B cell (primary cell): ENCODE results near the gene ZBTB8OS. TPM values are rescaled to one million over a fixed set of nuclear protein-coding genes. Genes with fewer than 3 reads are reported as not detected.
"Not testable (repeated sequence)": the region's sequence is repeated elsewhere in the genome, so short reads cannot be mapped to it uniquely, and the experiment has no call there.

Experiments used
- ATAC-seq: fragments of 200-7000 bp; cut with Tn5 transposase; one replicate; pipeline ENCODE4 v1.10.0; 2021; ENCODE audit warnings: low read depth, mild to moderate bottlenecking, moderate number of reproducible peaks, moderate library complexity
- CTCF ChIA-PET: fragments of 350-600 bp; sonication (Branson Sonifier 250); formaldehyde crosslinking; loops from one replicate; lab custom pipeline; 2021; ENCODE audit warnings: antibody characterized with exemption, inconsistent platforms; lab: Charles Lee
- POLR2A ChIA-PET: fragments of 350-600 bp; sonication (Branson Sonifier 250); formaldehyde crosslinking; loops from one replicate; lab custom pipeline; 2021; ENCODE audit warnings: antibody characterized with exemption; lab: Charles Lee
- DNase-seq: peaks from one replicate; pipeline ENCODE4 v3.0.0; 2013
- H2AFZ ChIP-seq: 2 replicates; pipeline ENCODE4 v1.6.1; 2012; ENCODE audit warnings: mild to moderate bottlenecking, low read depth, low read length; ENCODE audit not compliant: insufficient read depth, poor library complexity, severe bottlenecking
- H3K27ac ChIP-seq, 2 donors: 1 replicate in 1 of 2; 2 replicates in 1 of 2; pipeline ENCODE4 v1.5.1; 2012 to 2013; ENCODE audit warnings: low read length in 2 of 2, mild to moderate bottlenecking in 2 of 2, moderate library complexity in 1 of 2
- H3K27me3 ChIP-seq, 4 experiments: fragments of 200-600 bp in 1 of 4; sonication (generic) in 1 of 4; replicated peaks in 1 of 4; 1 replicate in 2 of 4; 2 replicates in 2 of 4; pipeline versions ENCODE4 v1.6.1 to v1.7.0; 2013 to 2016; ENCODE audit warnings: low read length in 3 of 4, mild to moderate bottlenecking in 2 of 4, mixed read lengths in 1 of 4, moderate library complexity in 1 of 4; ENCODE audit not compliant: insufficient read depth in 4 of 4, control insufficient read depth in 3 of 4; ENCODE audit errors: control extremely low read depth in 1 of 4
- H3K36me3 ChIP-seq, 2 experiments: replicated peaks in 1 of 2; 1 replicate in 1 of 2; 2 replicates in 1 of 2; pipeline versions ENCODE4 v1.6.1 to v1.7.1; 2013; ENCODE audit warnings: low read length in 1 of 2; ENCODE audit not compliant: insufficient read depth in 2 of 2, control insufficient read depth in 1 of 2; ENCODE audit errors: control extremely low read depth in 1 of 2, extremely low read depth in 1 of 2
- H3K4me1 ChIP-seq, 2 donors: fragments of 200-600 bp in 1 of 2; sonication (generic) in 1 of 2; 1 replicate in 1 of 2; 2 replicates in 1 of 2; pipeline versions ENCODE4 v1.5.1 to v1.6.1; 2013 to 2017; ENCODE audit warnings: low read length in 2 of 2; ENCODE audit not compliant: control insufficient read depth in 2 of 2, insufficient read depth in 2 of 2
- H3K4me2 ChIP-seq: replicated peaks from 2 replicates; pipeline ENCODE3; 2012; ENCODE audit warnings: mild to moderate bottlenecking, low read depth, low read length; ENCODE audit not compliant: poor library complexity, severe bottlenecking
- H3K4me3 ChIP-seq, 5 experiments: fragments of 200-600 bp in 1 of 5; sonication (generic) in 1 of 5; 1 replicate in 3 of 5; 2 replicates in 2 of 5; pipeline versions ENCODE4 v1.5.1 to v1.7.0; 2011 to 2016; ENCODE audit warnings: low read length in 4 of 5, mild to moderate bottlenecking in 4 of 5, low read depth in 2 of 5, control low read depth in 1 of 5, moderate library complexity in 1 of 5; ENCODE audit not compliant: insufficient read depth in 1 of 5; ENCODE audit errors: control extremely low read depth in 1 of 5, extremely low read depth in 1 of 5
- H3K79me2 ChIP-seq: fragments of 200-600 bp; sonication (generic); one replicate; pipeline ENCODE4 v1.6.0; 2016; ENCODE audit warnings: low read length; ENCODE audit not compliant: control insufficient read depth, insufficient read depth
- H3K9ac ChIP-seq: fragments of 200-600 bp; sonication (generic); 2 replicates; pipeline ENCODE4 v1.6.1; 2017; ENCODE audit warnings: mild to moderate bottlenecking, low read length, moderate library complexity
- H3K9me3 ChIP-seq, 3 donors: one replicate each; pipeline versions ENCODE4 v1.6.1 to v1.7.1; 2013; ENCODE audit warnings: low read length in 2 of 3; ENCODE audit not compliant: control insufficient read depth in 2 of 3, insufficient read depth in 1 of 3; ENCODE audit errors: control extremely low read depth in 1 of 3
- H4K20me1 ChIP-seq: 2 replicates; pipeline ENCODE4 v1.6.0; 2012; ENCODE audit warnings: mild to moderate bottlenecking, low read length; ENCODE audit not compliant: insufficient read depth, control insufficient read depth, poor library complexity, severe bottlenecking
- H3K27ac Mint-ChIP-seq: one replicate; pipeline ENCODE4 v1.8.0; 2021; ENCODE audit warnings: mixed read lengths
- H3K27me3 Mint-ChIP-seq: one replicate; pipeline ENCODE4 v1.8.0; 2021; ENCODE audit warnings: mixed read lengths
- H3K4me1 Mint-ChIP-seq: one replicate; pipeline ENCODE4 v1.8.0; 2021; ENCODE audit warnings: mixed read lengths
- H3K4me3 Mint-ChIP-seq: one replicate; pipeline ENCODE4 v1.8.0; 2021; ENCODE audit warnings: mixed read lengths
- H3K9me3 Mint-ChIP-seq: one replicate; pipeline ENCODE4 v1.8.0; 2022; ENCODE audit warnings: mixed read lengths; ENCODE audit not compliant: insufficient read depth
- CTCF ChIP-seq: fragments of 200-600 bp; IDR thresholded peaks from one replicate; pipeline ENCODE4 v1.8.0; 2022; ENCODE audit warnings: antibody characterized with exemption, mild to moderate bottlenecking
- EZH2 ChIP-seq: IDR thresholded peaks from 2 replicates; pipeline ENCODE4 v1.6.1; 2012; ENCODE audit warnings: borderline replicate concordance, low read depth, mild to moderate bottlenecking, moderate library complexity, low read length; ENCODE audit not compliant: insufficient read depth, poor library complexity, severe bottlenecking
- WGBS: methylation state at CpG from one replicate; pipeline ENCODE4 v1.1.5; 2013; ENCODE audit warnings: missing lambda C conversion rate; ENCODE audit not compliant: insufficient coverage; 5-methylcytosine and 5-hydroxymethylcytosine counted together
- intact Hi-C: fragments of 100-400 bp; cut with micrococcal nuclease; formaldehyde crosslinking; loops from one replicate; pipeline ENCODE4 v1.10.0; 2022
- polyA plus RNA-seq: library from polyadenylated mRNA; depleted of rRNA; stranded (reverse); fragments of >200 nt; gene quantifications from 2 replicates; pipeline ENCODE4 v1.2.3, GENCODE V29; 2012
- total RNA-seq, 2 donors: library from RNA; stranded (reverse); fragments of 120-200 nt in 1 of 2; gene quantifications; 1 replicate in 1 of 2; 2 replicates in 1 of 2; pipeline versions ENCODE4 v1.2.3 to v1.2.4, GENCODE V29; 2013 to 2022

The ZBTB8OS gene
- total and polyA plus RNA-seq, 2 donors (not counting 1 experiment from before 2014, with no cell fraction given): 35.1 to 50.9 TPM

- POLR2A ChIA-PET: no interaction called here
- Histone ChIP-seq H3K4me2 (no peak overlapping the region), H3K27me3 (no peaks in the 10 kb centered on the region), H3K79me2 (no peaks in the 10 kb centered on the region), H2AFZ (no peak overlapping the region), H3K4me3 (no peak overlapping the region), H3K9ac (no peak overlapping the region), H3K36me3 (peaks cover 10 to 67% of the 10 kb centered on the region in 2 experiments), H4K20me1 (no peaks in the 10 kb centered on the region), H3K9me3 (no peaks in the 10 kb centered on the region), H3K4me1 (no peaks in the 10 kb centered on the region), H3K27ac (no peak overlapping the region)
- CTCF ChIA-PET: interaction anchor here (0.6 to 0.7 kb wide), 2 partner anchors 144 to 277 kb away, joined by 3 read pairs; no protein-coding TSS in a partner anchor
- H3K27me3 Mint-ChIP-seq: no peaks in the 10 kb centered on the region
- no peak for ATAC-seq
- 63% methylated on average over 3 of the region's 3 CpGs for WGBS
- DNase-seq: no peak
- intact Hi-C loops: no loop called here
- no peak overlapping the region for H3K4me3 Mint-ChIP-seq
- no peaks in the 10 kb centered on the region for H3K4me1 Mint-ChIP-seq
- TF ChIP-seq CTCF (no peak), EZH2 (no peak)
- no peak overlapping the region for H3K27ac Mint-ChIP-seq
- no peaks in the 10 kb centered on the region for H3K9me3 Mint-ChIP-seq
Observed at GRCh38 chr1:32676945-32677344, 26.6 kb upstream of the ZBTB8OS start.

- ATAC-seq, H3K4me1 Mint-ChIP-seq, CTCF ChIA-PET, H3K27ac ChIP-seq, H3K27ac Mint-ChIP-seq, H3K27me3 Mint-ChIP-seq, H2AFZ ChIP-seq, H3K4me1 ChIP-seq, H3K4me2 ChIP-seq, H3K9me3 ChIP-seq, DNase-seq, intact Hi-C loops, H3K9ac ChIP-seq, H3K4me3 Mint-ChIP-seq, H3K4me3 ChIP-seq, H3K27me3 ChIP-seq, POLR2A ChIA-PET, H3K9me3 Mint-ChIP-seq: not testable (repeated sequence)
- WGBS: 99% methylated on average over 5 of the region's 5 CpGs
- peaks cover 39% of the 10 kb centered on the region for H4K20me1 ChIP-seq
- peaks cover 59% of the 10 kb centered on the region for H3K79me2 ChIP-seq
- peaks cover 7 to 83% of the 10 kb centered on the region in 2 experiments for H3K36me3 ChIP-seq
Observed at GRCh38 chr1:32668716-32669115, 18.4 kb upstream of the ZBTB8OS start.
